Omental fat pad (tissue), 4 donors: Measurements from ENCODE around the gene ZNF70. TPM values are rescaled to one million over a fixed set of nuclear protein-coding genes. Genes with fewer than 3 reads are reported as not detected.

Experiments used
- ATAC-seq: fragments of 150-250 bp; one replicate; pipeline ENCODE4 v1.9.1; 2016; ENCODE audit warnings: mild to moderate bottlenecking, moderate library complexity; ENCODE audit not compliant: low FRiP score
- DNase-seq: peaks from one replicate; pipeline ENCODE4 v3.0.0-alpha.2; 2019; ENCODE audit warnings: low spot score
- total RNA-seq, 4 donors: library from RNA; depleted of rRNA; stranded (reverse); fragments of >200 nt; gene quantifications; one replicate each; pipeline ENCODE4 v1.1.0, GENCODE V29; 2016
- TF ChIP-seq, protein P1 (sequence below), 3 donors: fragments of 450-650 bp; IDR thresholded peaks; one replicate each; pipeline ENCODE4 v1.5.1; 2016 to 2017; ENCODE audit warnings: antibody characterized with exemption in 3 of 3, mild to moderate bottlenecking in 3 of 3, moderate library complexity in 2 of 3

Gene ZNF70
- total RNA-seq, 4 donors from 2014 or later, result 2.8 to 5.1 (median 4.0) TPM

DNA sequence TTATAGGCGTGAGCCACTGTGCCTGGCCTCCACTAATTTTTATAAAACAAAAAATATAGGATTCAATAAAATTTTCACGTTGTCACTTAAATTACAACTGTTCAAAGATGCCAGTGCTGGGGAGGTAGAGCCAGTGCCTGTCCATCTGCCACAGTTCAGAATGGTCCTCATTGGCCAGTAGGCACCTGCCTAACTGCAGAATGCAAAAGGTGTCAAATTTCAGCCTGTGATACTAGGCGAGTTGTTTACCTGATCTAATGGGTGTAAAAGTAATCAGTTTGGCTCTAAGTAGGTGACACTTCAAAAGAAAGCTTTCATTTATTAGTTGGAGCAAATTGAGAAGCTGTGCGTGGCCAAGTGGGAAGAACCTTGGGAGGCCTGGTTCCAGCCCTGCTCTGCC, 38.2 kb upstream of the ZNF70 start:
- TF ChIP-seq, protein P1, sequence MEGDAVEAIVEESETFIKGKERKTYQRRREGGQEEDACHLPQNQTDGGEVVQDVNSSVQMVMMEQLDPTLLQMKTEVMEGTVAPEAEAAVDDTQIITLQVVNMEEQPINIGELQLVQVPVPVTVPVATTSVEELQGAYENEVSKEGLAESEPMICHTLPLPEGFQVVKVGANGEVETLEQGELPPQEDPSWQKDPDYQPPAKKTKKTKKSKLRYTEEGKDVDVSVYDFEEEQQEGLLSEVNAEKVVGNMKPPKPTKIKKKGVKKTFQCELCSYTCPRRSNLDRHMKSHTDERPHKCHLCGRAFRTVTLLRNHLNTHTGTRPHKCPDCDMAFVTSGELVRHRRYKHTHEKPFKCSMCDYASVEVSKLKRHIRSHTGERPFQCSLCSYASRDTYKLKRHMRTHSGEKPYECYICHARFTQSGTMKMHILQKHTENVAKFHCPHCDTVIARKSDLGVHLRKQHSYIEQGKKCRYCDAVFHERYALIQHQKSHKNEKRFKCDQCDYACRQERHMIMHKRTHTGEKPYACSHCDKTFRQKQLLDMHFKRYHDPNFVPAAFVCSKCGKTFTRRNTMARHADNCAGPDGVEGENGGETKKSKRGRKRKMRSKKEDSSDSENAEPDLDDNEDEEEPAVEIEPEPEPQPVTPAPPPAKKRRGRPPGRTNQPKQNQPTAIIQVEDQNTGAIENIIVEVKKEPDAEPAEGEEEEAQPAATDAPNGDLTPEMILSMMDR (IDR thresholded peaks at IDR 0.05), result no peak
- no peak for DNase-seq
- ATAC-seq, result no peak

DNA sequence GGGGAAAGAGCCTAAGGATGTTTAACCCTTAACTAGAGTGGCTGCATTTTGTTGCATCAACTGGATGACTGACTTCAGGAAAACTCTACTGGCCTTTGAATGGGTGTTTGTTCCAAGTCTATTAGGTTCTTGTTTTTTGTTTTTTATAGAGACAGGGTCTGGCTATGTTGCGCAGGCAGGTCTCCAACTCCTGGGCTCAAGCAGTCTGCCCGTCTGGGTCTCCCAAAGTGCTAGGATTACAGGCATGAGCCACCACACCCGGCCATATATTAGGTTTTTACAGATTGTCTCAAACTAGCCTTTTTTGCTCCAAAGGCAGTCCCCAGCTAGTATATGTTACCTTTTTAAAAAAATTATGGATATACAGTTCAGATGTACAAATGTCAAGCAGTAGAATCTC, 37.0 kb upstream of the ZNF70 start:
- ATAC-seq (no peak), DNase-seq (no peak)
- TF ChIP-seq, protein P1 (IDR thresholded peaks at IDR 0.05), result no peak

DNA sequence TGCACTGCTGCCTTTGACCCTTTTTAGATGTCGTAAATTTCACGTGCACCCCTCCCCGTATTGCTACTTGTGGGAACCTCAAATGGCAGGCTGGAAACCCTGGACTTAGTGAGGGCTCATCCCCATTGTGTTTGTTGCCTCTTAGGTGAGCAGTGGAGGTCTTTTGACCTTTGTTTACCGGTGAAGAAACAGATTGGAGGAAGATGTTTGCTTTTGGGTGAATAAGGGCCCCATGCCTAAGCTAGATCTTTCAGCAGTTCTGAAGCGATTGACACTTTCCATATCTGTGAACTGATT, 36.6 kb upstream of the ZNF70 start:
- ATAC-seq (no peak), DNase-seq (no peak)
- TF ChIP-seq, protein P1 (IDR thresholded peaks at IDR 0.05), result no peak

DNA sequence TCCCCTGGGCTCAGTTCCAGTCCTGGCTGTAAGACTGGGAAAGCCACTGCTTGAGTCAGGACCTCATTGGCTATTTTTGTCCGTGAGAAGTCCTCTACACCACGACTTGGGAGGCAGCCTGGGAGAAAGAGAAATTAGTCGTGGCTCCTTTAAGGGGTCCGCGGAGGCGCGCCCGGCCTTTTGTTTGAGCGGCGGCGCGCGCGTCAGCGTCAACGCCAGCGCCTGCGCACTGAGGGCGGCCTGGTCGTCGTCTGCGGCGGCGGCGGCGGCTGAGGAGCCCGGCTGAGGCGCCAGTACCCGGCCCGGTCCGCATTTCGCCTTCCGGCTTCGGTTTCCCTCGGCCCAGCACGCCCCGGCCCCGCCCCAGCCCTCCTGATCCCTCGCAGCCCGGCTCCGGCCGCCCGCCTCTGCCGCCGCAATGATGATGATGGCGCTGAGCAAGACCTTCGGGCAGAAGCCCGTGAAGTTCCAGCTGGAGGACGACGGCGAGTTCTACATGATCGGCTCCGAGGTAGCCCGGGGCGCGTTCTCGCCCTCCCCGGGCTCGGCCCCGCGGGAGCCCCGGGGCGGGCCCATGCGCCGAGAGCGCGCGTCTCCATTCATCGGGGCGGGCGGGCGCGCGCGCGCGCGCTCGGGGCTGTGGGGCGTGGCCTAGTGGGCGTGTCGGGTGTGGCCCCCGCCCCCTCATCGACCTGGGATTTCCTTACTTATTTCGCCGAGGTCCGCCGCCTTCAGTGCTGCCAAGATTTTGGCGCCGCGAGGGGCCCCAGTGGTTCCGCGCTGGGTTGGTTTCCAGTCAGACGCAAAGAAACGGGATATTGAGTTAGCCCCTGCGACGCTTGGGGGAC, 36.1 kb upstream of the ZNF70 start, which contains the start of gene SMARCB1:
TSS of gene SMARCB1 (plus strand) at position 215 of the 848 bp plus-strand sequence. CDS start at position 419, 204 bp downstream.
- ATAC-seq (peak; percentile 88), DNase-seq (peak; percentile 78)
- TF ChIP-seq, protein P1 (IDR thresholded peaks at IDR 0.05), result no peak

DNA sequence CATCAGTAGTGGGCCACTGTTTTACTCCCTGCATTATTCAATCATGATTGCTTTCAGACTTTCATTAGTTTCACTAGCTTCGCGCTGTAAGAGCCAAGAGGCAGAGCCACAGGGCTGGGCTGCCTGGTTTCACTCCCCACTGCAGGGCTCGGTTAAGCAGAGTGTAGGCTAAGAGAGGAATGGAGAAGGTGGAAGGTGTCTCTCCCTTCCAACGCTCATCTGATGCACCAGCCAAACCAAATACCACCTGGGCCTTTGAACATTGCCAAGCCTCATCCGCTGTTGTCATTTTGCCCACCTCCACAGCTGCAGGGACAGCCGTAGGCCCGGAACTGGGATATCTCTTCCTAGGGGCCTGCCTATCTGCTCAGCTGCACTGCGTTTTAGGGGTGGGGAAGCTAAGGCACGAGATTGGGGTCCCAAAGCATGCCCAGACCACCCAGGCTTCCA, 35.4 kb upstream of the ZNF70 start:
- ATAC-seq (no peak), DNase-seq (no peak)
- TF ChIP-seq, protein P1 (IDR thresholded peaks at IDR 0.05), result no peak

DNA sequence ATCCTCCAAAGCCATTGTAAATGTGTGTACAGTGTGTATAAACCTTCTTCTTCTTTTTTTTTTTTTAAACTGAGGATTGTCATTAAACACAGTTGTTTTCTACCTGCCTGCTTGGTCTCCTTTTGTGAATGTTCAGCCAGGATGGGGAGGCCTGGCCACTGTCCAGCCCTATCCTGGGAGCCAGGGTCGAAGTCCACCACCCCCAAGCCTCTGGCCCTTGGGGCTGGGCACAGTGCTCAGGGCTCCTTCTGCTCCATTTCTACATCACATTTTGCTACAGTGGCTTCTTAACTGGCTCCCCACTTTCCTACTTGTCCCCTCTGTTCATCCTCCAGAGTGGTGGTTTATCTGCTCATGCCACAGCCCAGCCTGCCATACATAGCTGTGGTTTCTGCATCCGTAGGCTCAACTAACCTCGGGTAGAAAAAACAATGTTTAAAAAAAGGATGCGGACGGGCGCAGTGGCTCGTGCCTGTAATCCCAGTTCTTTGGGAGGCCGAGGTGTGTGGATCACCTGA, 33.4 kb upstream of the ZNF70 start:
- TF ChIP-seq, protein P1 (IDR thresholded peaks at IDR 0.05), result no peak
- ATAC-seq (no peak), DNase-seq (no peak)
